Calu3 (cell line): Measurements from ENCODE around the gene CYP11A1. TPM values are rescaled to one million over a fixed set of nuclear protein-coding genes. Genes with fewer than 3 reads are reported as not detected.
"Not testable (repeated sequence)": the region's sequence is repeated elsewhere in the genome, so short reads cannot be mapped to it uniquely, and the experiment has no call there.

ENCODE experiments used
- BruUV-seq: library from RNA; stranded (reverse); fragments of 400-500 nt; replicated peaks from 2 replicates; lab custom pipeline; 2021; lab: Mats Ljungman, UMichigan
- CTCF ChIA-PET: fragments of 300-600 bp; sonication (Branson Sonifier 250); formaldehyde crosslinking; loops from one replicate; lab custom pipeline; 2022; ENCODE audit warnings: antibody characterized with exemption; lab: Charles Lee
- DNase-seq: peaks from one replicate; pipeline ENCODE4 v3.0.0; 2022
- H3K27ac Mint-ChIP-seq: one replicate; pipeline ENCODE4 v1.8.0; 2022; ENCODE audit warnings: mixed read lengths; ENCODE audit not compliant: unreplicated experiment
- H3K27me3 Mint-ChIP-seq: one replicate; pipeline ENCODE4 v1.8.0; 2022; ENCODE audit warnings: mixed read lengths; ENCODE audit not compliant: unreplicated experiment
- H3K36me3 Mint-ChIP-seq: one replicate; pipeline ENCODE4 v1.8.0; 2022; ENCODE audit warnings: mild to moderate bottlenecking, moderate library complexity, mixed read lengths; ENCODE audit not compliant: insufficient read depth, unreplicated experiment
- H3K4me1 Mint-ChIP-seq: one replicate; pipeline ENCODE4 v1.8.0; 2022; ENCODE audit warnings: mild to moderate bottlenecking, low read depth, mixed read lengths; ENCODE audit not compliant: unreplicated experiment
- H3K4me3 Mint-ChIP-seq: one replicate; pipeline ENCODE4 v1.8.0; 2022; ENCODE audit warnings: mild to moderate bottlenecking, low read depth, moderate library complexity, mixed read lengths; ENCODE audit not compliant: unreplicated experiment
- H3K9me3 Mint-ChIP-seq: one replicate; pipeline ENCODE4 v1.8.0; 2022; ENCODE audit warnings: low read depth, mixed read lengths; ENCODE audit not compliant: unreplicated experiment
- intact Hi-C: fragments of 100-400 bp; cut with micrococcal nuclease; formaldehyde crosslinking; loops from one replicate; pipeline ENCODE4 v1.10.0; 2022; ENCODE audit not compliant: unreplicated experiment
- total RNA-seq: library from RNA; stranded (reverse); gene quantifications from 2 replicates; pipeline ENCODE4 v1.2.3, GENCODE V29; 2022
- TF ChIP-seq, protein P1 (sequence below): fragments of 200-600 bp; IDR thresholded peaks from one replicate; pipeline ENCODE4 v1.8.0; 2022; ENCODE audit warnings: antibody characterized with exemption; ENCODE audit not compliant: unreplicated experiment

CYP11A1 gene
- total RNA-seq, 1 experiment from 2014 or later, result not detected

DNA sequence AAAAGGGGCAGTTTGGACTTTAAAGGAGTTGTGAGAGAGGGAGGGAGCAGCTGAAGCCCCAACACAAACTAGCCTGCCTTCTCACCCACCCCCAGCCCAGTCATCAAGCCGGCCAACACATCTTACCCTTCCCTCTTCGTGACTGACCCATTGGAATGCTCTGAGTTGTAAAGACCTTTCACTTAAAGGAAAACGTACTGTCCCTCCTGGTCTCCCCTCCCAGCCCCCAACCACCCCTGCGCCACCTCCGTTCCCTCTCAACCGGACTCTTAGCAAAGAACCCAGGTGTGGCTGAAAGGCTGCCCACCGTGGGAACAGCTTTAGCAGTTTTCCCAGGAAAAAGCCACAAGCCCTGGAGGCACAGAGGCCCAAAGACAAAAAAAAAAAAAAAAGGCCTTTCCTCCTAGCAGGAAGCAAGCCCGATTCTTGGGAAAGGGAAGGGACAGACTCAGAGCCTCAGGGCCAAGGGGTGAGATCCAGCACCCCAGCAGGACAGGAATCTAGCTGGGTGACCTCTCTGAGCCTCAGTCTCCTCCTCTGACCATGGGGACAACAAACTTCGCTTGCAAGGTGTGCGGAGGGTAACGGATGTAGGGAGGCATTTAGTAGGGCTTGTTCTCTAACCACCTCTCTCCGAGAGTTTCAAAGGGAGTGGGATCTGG lies 2.4 kb downstream of the CYP11A1 start:
- CTCF ChIA-PET, result interaction anchor here (0.6 to 0.7 kb wide), 4 partner anchors 135 to 451 kb away, joined by 3 to 6 read pairs (median 4); no protein-coding TSS in a partner anchor
- intact Hi-C loops, result no loop called here
- Mint-ChIP-seq H3K27ac (no peak overlapping the region), H3K36me3 (no peaks in the 10 kb centered on the region), H3K27me3 (peaks cover 83% of the 10 kb centered on the region), H3K9me3 (no peaks in the 10 kb centered on the region), H3K4me1 (peaks cover 10% of the 10 kb centered on the region), H3K4me3 (no peak overlapping the region)
- BruUV-seq, result no TSS peak
- DNase-seq, result no peak
- TF ChIP-seq, protein P1, sequence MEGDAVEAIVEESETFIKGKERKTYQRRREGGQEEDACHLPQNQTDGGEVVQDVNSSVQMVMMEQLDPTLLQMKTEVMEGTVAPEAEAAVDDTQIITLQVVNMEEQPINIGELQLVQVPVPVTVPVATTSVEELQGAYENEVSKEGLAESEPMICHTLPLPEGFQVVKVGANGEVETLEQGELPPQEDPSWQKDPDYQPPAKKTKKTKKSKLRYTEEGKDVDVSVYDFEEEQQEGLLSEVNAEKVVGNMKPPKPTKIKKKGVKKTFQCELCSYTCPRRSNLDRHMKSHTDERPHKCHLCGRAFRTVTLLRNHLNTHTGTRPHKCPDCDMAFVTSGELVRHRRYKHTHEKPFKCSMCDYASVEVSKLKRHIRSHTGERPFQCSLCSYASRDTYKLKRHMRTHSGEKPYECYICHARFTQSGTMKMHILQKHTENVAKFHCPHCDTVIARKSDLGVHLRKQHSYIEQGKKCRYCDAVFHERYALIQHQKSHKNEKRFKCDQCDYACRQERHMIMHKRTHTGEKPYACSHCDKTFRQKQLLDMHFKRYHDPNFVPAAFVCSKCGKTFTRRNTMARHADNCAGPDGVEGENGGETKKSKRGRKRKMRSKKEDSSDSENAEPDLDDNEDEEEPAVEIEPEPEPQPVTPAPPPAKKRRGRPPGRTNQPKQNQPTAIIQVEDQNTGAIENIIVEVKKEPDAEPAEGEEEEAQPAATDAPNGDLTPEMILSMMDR, result no peak

- Mint-ChIP-seq H3K27me3 (peaks cover 57% of the 10 kb centered on the region), H3K27ac (no peak overlapping the region), H3K4me1 (no peaks in the 10 kb centered on the region), H3K36me3 (no peaks in the 10 kb centered on the region), H3K9me3 (no peaks in the 10 kb centered on the region), H3K4me3 (no peak overlapping the region)
- DNase-seq, result no peak
- CTCF ChIA-PET, result no interaction called here
- intact Hi-C loops, result no loop called here
- TF ChIP-seq, protein P1, result no peak
- no TSS peak for BruUV-seq
Observed at GRCh38 chr15:74362482-74362881, 5.0 kb downstream of the CYP11A1 start.

- H3K4me3 Mint-ChIP-seq, H3K27ac Mint-ChIP-seq, DNase-seq, CTCF ChIA-PET, intact Hi-C loops, H3K4me1 Mint-ChIP-seq, BruUV-seq, H3K9me3 Mint-ChIP-seq, H3K36me3 Mint-ChIP-seq: not testable (repeated sequence)
- peaks cover 41% of the 10 kb centered on the region for H3K27me3 Mint-ChIP-seq
Observed at GRCh38 chr15:74360855-74361254, 6.6 kb downstream of the CYP11A1 start.

DNA sequence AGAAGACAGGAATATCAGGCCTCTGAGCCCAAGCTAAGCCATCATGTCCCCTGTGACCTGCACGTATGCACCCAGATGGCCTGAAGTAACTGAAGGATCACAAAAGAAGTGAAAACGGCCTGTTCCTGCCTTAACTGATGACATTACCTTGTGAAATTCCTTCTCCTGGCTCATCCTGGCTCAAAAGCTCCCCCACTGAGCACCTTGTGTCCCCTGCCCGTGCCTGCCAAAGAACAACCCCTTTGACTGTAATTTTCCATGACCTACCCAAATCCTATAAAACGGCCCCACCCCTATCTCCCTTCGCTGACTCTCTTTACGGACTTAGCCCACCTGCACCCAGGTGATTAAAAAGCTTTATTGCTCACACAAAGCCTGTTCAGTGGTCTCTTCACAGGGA lies 8.1 kb downstream of the CYP11A1 start:
- CTCF ChIA-PET, result not testable (repeated sequence)

DNA sequence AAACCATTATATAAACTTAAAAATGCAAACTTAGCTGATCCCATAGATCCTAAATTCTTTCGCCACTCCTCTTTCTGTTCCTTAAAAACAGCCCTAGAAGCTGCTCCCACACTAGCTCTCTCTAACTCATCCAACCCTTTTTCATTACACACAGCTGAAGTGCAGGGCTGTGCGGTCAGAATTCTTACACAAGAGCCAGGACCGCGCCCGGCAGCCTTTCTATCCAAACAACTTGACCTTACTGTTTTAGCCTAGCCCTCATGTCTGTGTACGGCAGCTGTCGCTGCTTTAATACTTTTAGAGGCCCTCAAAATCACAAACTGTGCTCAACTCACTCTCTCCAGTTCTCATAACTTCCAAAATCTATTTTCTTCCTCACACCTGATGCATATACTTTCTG lies 9.9 kb downstream of the CYP11A1 start:
- H3K4me3 Mint-ChIP-seq, H3K4me1 Mint-ChIP-seq, CTCF ChIA-PET, H3K27me3 Mint-ChIP-seq, DNase-seq, BruUV-seq, H3K36me3 Mint-ChIP-seq, H3K9me3 Mint-ChIP-seq, intact Hi-C loops, H3K27ac Mint-ChIP-seq: not testable (repeated sequence)

More for the DNA sequence above, 8.1 kb downstream of the CYP11A1 start:
- H3K36me3 Mint-ChIP-seq, DNase-seq, BruUV-seq, H3K4me1 Mint-ChIP-seq, H3K27ac Mint-ChIP-seq, H3K9me3 Mint-ChIP-seq, intact Hi-C loops, H3K4me3 Mint-ChIP-seq: not testable (repeated sequence)
- peaks cover 26% of the 10 kb centered on the region for H3K27me3 Mint-ChIP-seq

DNA sequence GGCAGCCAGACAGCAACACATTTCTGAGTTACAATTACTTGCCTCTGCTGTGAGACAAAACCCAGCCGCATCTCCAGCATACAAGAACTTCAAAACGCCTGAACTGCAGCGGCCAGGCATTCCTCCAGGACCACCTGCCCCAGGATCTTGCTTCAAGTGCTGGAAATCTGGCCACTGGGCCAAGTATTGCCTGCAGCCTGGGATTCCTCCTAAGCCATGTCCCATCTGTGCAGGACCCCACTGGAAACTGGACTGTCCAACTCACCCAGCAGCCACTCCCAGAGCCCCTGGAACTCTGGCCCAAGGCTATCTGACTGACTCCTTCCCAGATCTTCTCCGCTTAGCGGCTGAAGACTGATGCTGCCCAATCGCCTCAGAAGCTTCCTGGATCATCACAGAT lies 11.4 kb downstream of the CYP11A1 start:
- DNase-seq, H3K36me3 Mint-ChIP-seq, H3K27ac Mint-ChIP-seq, BruUV-seq, H3K27me3 Mint-ChIP-seq, H3K9me3 Mint-ChIP-seq, intact Hi-C loops, CTCF ChIA-PET, H3K4me3 Mint-ChIP-seq, H3K4me1 Mint-ChIP-seq: not testable (repeated sequence)

GRCh38 chr15:74353992-74354391 lies 13.5 kb downstream of the CYP11A1 start:
- H3K27ac Mint-ChIP-seq, H3K36me3 Mint-ChIP-seq, BruUV-seq, CTCF ChIA-PET, H3K9me3 Mint-ChIP-seq, H3K4me3 Mint-ChIP-seq, DNase-seq, H3K4me1 Mint-ChIP-seq, intact Hi-C loops: not testable (repeated sequence)
- H3K27me3 Mint-ChIP-seq, result peaks cover 20% of the 10 kb centered on the region
